HG03432 (cell line): ENCODE measurements around the gene MAP3K5.
"Not testable (repeated sequence)": the region's sequence is repeated elsewhere in the genome, so short reads cannot be mapped to it uniquely, and the experiment has no call there.

Experiments
- ATAC-seq: cut with Tn5 transposase; IDR thresholded peaks from one replicate; pipeline ENCODE4 v1.9.1; 2021; ENCODE audit warnings: mild to moderate bottlenecking, moderate library complexity; ENCODE audit not compliant: unreplicated experiment

MAP3K5 gene

DNA sequence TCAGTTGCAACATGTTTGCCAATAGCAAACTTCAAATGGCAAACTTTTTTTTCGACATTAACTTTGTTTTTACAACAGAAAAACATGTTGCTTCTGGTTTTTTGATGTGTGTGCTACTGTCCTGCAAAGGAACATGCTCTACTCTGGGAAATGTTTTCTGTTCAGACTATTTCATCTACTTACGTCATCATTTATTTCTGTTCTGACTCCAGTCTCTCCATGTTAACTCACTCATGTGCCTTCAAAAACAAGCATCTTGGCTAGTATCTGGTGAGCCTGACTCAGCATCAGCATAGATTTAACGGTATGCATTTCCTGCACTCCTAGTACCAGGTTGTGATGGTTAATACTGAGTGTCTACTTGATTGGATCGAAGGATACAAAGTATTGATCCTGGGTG is 206.0 kb downstream of the MAP3K5 start:
- no peak for ATAC-seq

- not testable (repeated sequence) for ATAC-seq
Measured at GRCh38 chr6:136585523-136585922, 206.8 kb downstream of the MAP3K5 start.

DNA sequence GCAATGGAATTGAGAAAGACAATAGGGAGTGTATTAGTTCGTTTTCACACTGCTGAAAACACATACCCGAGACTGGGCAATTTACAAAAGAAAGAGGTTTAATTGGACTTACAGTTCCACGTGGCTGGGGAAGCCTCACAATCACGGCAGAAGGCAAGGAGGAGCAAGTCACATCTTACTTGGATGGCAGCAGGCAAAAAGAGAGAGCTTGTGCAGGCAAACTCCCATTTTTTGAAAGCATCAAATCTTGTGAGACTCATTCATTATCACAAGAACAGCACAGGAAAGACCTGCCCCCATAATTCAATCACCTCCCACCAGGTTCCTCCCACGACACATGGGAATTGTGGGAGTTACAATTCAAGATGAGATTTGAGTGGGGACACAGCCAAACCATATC is 208.0 kb downstream of the MAP3K5 start:
- ATAC-seq, result not testable (repeated sequence)

GRCh38 chr6:136582711-136583471 is 209.4 kb downstream of the MAP3K5 start:
- ATAC-seq, result no peak

DNA sequence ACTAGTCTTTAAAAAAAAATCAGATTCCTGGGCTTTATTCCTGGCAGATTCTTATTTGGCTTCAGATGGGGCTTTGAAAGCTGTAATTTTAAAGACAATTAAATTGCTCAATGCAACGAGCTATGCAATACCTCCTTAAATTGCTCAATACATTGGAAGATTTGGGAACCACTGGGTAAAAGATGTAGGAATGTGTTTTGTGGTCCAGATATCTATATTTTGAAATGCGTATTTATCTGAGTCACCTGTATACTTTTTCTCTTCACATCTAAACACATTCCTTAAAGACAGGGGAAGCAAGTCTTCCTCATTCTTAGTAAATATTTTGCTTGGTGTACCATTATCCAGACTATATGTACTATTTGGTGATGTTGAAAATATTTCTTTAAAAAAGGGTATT is 212.5 kb downstream of the MAP3K5 start:
- ATAC-seq, result no peak

DNA sequence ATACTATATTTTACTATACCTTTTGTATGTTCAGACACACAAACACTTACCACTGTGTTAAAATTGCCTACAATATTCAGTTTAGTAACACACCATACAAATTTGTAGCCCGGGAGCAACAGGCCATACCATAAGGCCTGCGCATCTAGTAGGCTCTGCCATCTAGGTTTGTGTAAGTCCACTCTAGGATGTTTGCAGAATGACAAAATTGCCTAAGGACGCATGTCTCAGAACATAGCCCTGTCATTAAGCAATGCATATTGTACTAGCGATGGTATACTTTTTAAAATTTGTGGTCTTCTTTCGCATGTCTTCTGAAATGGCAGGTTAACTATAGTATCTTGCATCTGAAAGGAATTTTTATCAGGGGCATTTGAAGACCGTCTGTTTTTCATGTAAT is 215.5 kb downstream of the MAP3K5 start:
- no peak for ATAC-seq

DNA sequence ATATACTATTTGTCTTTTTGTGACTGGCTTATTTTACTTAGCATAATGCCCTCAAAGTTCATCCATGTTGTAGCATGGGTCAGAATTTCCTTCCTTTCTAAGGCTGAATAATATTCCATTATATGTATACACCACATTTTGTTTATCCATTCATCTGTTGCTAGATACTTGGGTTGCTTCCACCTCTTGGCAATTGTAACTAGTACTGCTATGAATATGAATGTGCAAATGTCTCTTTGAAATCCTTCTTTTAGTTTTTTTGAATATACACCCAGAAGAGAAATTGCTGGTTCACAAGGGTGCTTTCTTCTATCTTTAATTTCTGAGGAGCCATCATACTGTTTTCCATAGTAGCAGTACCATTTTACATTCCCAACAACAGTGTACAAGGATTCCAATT is 220.8 kb downstream of the MAP3K5 start:
- ATAC-seq, result no peak

DNA sequence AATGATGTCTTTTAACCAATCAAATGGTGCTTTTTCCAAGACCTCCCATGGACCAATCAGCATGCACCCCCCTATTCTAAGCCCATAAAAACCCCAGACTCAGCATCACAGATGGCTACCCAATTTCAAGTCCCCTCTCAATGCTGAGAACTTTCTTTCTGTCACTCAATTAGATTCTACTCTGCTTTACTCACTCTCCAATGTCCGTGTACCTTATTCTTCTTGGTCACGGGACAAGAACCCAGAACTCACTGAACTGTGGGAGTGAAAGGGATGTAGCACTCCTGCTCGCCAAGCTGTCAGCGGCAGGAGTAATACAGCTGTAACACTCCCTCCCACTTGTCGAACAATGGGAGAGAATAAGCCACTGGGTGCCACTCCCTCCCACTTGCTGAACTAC is 221.2 kb downstream of the MAP3K5 start:
- ATAC-seq, result no peak

DNA sequence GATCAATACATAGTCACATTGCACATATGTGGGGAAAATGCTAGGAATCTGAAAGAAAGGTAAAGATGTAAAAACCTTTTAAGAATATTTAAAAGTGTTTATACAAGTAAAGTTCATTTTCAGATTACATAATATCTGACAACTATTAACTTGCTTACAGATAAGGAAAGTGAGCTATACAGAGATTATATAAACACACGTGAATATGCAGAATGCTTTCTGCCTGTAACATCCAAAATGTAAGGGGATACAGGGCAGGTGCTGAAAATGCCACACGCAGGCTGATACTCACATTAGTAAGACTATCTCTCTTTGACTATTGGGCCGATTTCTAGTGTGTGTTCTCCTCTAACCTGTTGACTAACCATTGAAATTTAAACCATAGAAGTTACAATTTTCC is 224.1 kb downstream of the MAP3K5 start:
- ATAC-seq, result no peak

DNA sequence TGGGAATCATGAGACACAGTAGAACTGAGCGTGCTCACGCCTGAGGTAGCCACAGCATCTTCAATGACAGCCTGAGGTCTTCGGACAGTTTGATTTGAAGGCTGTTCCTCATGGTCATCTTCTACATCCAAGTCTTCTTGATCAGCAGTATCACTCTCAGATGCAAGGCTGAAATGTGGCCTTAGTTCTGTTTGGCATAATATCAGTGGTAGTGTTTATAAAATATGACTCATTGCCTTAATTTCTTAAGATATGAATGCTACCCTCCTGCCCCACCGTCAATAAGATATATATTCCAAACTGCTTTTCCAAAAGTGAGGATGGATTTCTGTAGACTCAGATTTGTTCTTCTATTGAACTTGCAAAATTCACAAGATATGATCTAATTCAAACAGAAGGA is 224.6 kb downstream of the MAP3K5 start:
- ATAC-seq, result no peak

DNA sequence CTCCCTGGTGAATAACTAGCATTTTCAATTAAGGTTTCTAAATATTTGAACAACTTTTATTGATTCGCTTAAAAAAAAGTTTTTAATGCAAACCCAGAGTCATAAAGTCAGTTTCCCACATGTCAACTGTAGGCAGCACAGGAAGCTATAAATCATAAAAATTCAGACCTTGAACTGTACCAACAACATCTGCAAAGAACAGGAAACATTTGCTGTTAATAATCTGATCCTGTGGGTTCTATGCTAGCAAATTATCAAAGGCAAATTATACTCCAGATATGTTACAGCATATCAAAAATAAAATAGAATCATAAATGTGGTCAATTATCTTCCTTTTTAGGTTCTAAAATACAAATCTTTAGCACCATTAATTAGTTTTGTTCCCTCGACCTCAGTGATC is 225.4 kb downstream of the MAP3K5 start:
- ATAC-seq, result no peak

DNA sequence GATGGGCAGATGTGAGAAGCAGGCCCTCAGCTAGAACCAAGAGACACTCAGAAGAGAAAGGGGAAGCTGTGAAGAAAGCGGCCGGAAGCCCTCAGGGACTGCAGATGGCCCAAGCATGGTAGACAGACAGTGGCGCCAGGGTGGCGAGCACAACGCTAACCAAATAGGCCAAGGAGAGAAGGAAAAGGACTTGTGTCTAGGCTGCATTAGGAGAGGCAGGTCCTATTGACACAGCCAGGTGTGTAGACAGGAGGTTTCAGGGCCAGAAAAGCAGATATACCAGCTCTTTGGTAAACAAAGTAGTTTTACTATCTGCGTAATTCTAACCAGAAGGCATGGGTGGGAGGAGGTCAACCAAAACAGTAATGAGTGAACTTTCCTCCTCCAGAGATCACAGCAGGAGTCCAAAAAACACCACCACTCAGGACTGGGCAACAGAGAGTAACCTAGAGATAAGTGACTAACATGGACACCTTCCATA is 226.2 kb downstream of the MAP3K5 start:
- ATAC-seq, result no peak

DNA sequence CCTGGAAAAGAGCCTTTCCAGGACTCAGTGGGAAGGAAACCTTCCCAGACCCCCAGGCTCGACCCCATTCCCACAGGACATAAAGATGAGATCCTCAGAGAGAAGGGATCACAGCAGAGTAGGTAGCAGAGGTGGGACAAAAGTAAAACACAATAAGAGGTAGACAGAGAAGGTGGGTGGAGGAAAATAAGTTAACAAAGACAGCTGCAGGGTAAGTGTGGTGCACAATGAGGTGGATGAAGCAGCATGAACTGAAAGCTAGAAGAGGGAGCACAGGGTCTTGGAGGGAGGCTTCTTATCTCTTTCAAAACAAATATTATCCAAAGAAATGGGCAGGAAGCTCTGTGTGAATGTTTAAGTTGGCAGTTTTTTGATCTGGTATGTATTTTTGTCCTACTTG is 228.1 kb downstream of the MAP3K5 start:
- ATAC-seq, result no peak

DNA sequence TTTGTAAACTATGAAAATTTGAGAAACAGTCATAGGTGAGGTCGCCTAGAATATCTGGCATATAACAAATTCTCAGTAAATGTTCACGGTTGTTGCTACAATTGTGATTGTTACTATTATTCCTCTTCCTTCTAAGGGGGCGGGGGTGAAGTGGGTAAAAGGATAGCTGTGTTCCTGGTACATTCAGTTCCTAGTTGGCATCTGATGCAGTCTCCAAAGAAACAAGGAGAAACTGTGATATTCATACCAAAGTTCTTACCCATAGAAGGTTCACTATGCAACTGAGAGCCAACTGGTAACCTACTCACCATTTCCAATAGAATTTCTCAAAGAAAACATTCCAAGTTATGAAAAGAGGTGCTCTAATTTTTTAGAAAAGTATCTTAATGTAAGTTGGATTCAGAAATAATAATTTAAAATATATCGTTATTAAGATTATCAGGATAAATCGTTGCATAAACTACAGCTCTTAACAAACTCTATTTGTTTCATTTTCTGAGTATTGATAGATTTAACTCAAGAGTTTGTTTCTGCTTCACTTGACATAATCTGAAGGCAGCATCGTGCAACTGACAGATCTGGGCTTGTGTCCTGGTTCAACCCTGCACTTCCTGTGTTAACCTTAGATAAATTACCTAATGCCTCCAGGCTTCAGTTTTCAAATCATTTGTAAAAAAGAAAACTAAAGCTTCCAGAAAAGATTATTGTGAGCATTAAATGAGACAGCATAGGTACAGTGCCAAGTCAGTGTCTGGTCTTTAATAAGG is 228.7 kb downstream of the MAP3K5 start:
- no peak for ATAC-seq

DNA sequence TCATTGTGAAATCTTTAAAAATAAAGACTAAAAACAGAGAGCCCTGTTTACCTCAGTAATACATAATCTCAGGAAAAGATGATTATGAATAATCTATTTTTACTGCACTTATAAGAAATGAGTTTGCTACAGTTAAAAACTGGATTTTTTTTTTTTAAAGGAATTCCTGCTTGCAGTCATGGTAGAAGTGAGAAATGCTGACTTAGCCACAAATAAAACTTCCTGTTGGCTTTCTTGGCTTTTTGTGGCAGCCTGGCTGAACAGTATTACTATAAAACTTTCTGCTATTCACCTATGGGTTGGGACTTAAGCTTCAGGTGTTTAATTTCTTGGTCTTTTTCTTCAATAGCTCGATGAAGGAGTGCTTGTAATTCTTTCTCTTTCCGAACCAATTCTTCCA is 230.1 kb downstream of the MAP3K5 start:
- ATAC-seq, result no peak

DNA sequence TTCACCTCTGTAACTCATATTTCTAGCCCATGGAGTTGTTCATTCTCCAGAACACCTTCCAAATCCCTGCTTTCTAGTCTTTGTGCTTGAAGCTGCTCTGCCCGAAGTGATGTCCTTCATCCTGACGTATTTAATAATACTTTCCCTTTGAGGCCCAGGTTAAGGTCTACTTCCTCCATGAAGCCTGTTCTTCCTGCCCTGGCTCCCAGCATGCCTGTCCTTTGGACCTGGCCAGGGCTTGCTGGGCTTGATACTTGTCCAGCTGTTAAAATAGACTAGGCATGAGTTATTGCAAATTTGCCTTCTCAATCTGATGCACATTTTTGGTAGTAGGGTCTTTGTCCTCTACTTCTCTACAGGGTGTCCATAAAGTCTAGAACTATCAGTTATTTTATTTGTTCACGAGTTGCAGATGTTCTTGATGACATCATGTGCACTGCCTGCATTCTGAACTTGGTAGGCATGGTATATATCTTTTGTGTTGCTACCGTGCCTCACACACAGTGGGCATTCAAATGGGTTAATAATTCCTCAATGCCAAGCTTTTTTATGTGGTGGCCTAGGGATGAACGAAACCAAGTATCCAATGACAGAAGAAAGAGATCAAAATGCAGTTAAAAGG is 239.0 kb downstream of the MAP3K5 start:
- no peak for ATAC-seq

DNA sequence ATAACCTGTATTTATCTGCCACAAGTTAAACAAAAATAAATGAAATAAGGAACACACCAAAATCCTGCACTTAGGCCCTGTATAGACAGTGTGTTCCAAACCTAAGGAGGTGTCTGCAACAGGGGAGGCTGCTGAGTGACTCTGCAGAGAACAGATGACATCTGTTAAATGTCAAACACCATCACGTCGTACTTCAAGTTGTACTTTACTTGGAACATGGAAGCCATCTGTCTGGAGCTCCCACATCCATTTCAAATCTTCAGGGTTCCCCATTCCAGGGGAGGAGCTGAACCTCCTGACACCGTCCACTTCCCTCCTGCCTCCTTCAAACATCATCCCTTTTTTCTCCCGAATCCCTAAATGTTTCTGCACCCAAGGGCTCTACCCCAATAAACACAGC is 240.2 kb downstream of the MAP3K5 start:
- ATAC-seq, result no peak

DNA sequence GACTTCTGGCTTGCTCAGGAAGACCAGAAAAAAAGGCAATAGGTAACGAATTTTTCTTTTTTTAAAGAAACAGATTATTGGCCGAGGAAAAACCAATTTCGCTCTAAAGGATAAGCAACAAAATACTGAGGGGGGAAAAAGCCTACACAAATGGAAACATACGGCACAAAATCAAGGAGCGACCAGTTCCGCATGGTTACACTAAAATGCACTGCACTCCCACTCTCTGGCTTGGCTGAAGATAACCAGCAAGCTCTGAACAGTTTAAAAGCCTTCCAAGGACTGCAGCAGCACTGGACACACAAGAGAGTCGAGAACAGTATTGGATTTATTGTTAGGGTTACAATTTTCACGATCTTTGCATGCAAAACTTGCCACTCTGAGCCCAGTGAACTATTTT is 241.2 kb downstream of the MAP3K5 start:
- ATAC-seq, result no peak

- ATAC-seq, result peak; percentile 83
Measured at GRCh38 chr6:136550330-136551071, 241.8 kb downstream of the MAP3K5 start, which contains the start of gene MAP7. MAP7 (minus strand) TSS chr6:136550422; CDS start chr6:136550408, 14 bp downstream.

DNA sequence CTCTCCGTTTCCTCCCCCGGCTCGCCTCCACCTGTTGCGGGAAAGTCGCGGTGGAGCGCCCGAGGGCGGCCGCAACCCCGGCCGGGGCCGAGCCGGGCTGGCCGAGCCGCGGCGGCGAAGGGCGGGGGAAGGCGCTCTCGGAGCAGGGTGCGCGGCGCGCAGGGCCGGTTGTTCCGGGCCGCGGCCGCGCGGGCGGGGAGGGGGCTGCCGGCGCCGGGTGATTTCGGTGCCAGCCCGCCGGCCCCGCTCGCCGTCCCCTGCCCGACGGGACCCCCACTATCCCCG is 242.3 kb downstream of the MAP3K5 start:
- ATAC-seq, result peak; percentile 71

DNA sequence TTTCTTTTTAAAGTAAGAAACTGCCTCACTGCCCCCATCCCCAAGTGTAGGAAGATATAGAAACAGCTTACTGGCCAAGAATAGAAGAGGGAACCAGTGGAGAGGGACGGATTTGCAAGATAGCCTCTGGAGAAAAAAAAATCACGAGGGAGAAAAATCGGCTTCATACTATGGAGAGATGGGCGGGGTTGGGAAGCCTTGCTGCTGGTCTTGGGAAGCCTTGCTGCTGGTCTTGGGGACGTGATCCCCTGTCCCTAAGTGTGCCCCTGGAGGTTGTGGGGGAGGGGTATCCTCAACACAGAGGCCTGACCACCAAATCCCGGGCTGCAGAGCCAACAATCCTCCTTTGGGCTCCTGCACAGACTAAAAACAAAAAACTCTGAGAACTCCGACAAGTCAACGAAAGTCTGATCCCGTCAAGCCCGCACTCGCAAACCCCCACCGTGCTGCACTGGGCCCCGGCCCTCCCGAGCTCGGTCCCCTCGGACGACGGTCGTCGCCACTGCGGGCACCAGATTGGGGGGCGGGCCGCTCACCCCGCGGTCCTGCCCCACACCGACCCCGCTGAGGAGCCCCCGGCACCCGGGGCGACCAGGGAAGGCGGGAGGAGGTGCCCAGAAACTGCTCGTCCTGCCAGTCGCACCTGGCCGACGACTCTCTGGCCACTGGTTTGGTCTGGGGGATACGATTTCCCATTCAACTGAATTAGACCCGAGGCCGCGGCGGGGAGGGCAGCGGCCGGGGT is 242.8 kb downstream of the MAP3K5 start:
- ATAC-seq, result no peak
